ENCODE measurements around the gene RBX1.
"Not testable (repeated sequence)": the region's sequence is repeated elsewhere in the genome, so short reads cannot be mapped to it uniquely, and the experiment has no call there.

RBX1 gene

DNA sequence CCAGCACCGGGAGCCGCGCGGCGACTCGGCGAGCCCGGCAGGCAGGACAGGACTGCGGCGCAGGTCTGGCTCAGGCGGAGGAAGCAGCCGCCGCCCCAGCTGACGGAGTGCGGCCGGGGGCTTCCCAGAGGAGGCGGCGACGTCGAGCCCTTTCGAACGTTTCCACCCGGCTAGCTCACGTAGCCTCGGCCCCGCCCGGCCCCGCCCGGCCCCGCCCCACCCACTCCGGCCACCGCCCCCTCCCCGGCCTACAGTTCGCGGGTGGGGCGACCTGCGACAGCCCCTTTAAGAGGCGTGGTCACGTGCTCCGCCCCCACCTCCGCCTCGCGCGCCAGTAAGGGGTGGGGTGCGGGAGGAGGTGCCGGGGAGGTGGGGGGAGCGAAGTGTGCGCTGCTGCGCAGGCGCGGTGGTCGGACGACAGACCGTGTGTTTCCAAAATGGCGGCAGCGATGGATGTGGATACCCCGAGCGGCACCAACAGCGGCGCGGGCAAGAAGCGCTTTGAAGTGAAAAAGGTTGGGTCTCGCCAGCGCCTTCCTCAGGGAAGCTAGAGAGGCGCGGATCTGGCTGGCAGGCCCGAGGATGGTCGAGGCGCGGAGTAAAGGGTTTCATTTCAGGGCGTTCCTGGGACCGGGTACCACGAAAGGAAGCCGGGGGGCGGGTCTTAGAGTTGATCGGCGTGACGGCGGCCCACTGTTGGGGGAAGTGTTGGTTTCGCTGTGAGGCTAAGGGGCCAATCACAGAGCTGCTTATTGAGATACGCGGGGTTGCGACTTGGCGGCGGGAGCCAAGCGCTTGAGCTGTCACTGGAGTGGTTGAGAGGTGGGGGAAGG, at the start of gene RBX1:
RBX1 (plus strand) TSS at position 417 of the 833 bp plus-strand sequence; CDS start at position 438, 21 bp downstream.
- DNase-seq, result peak; percentile 83

DNA sequence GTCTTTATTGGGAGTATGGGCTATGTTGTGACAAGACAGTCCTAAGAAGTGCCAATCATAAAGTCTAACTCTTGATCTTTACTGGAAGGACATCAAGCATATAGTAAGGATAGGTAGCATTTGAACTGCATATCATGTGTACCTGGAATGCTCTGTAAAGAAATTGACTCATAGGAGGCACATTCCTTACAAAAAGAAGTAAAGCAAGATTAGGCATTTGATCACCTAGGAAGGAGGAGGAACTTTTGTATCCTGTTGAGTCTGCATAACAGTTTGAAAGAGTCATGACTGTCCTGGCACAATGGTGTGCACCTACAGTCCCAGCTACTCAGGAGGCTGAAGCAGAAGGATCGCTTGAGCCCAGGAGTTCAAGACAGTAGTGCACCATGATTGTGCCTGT, 47.1 kb upstream of the RBX1 start:
- no peak for DNase-seq

DNA sequence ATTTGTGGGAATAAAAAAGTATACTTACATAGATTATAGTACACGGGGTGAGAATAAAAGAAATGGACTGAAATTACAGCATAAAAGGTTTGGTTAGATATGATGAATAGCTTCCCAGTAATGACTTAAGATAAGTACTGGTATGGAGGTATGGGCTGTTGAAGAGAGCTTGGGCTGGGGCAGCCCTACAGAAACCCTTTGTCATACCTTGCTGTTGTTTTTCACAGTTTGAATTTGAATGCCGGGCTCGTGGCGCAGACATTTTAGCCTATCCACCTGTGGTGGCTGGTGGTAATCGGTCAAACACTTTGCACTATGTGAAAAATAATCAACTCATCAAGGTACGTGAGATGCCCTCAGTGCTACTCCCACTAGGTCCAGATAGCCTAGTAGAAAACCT, 42.3 kb upstream of the RBX1 start:
- DNase-seq, result no peak

DNA sequence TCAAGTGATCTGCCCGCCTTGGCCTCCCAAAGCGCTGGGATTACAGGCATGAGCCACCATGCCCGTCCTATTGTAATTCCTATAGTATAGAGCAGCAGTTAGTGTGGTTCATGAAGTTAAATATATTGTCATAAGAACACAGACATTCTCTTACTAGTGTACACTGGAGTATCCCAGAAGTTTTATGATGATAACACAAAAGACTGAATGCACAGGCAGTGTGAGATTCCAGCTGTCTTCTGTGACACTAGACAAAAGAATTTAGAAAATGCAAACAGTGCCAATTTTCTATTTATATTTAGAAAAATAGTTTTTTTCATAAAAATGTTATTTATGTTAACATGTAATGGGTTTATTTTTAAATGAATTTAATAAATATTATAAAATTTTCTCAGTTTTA, 39.4 kb upstream of the RBX1 start:
- no peak for DNase-seq

DNA sequence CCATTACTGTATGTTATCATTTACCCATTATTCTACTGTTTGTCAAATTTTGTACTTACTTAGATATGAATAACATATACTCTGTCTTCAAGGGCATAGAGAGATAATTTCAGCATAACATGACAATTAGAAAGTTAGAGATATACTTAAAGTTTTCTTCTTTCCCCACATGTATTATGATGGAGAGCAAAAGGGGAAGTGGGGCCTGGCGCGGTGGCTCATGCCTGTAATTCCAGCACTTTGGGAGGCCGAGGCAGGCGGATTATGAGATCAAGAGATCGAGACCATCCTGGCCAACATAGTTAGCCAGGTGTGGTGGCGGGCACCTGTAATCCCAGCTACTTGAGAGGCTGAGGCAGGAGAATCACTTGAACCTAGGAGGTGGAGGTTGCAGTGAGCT, 38.2 kb upstream of the RBX1 start:
- DNase-seq, result not testable (repeated sequence)

DNA sequence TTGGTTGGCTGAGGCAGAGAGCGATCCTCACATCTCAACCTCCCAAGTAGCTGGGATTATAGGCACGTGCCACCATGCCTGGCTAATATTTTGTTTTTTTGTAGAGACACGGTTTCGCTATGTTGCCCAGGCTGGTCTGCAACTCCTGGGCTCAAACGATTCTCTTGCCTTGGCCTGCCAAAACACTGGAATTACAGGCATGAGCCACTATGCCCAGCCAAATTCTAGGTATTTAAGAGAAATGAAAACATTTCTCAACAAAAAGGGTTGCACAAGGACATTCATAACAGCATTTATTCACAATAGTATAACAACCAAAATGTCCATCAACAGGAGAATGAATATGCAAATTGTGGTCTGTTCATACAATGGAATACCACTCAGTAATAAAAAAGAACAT, 31.7 kb upstream of the RBX1 start:
- no peak for DNase-seq

DNA sequence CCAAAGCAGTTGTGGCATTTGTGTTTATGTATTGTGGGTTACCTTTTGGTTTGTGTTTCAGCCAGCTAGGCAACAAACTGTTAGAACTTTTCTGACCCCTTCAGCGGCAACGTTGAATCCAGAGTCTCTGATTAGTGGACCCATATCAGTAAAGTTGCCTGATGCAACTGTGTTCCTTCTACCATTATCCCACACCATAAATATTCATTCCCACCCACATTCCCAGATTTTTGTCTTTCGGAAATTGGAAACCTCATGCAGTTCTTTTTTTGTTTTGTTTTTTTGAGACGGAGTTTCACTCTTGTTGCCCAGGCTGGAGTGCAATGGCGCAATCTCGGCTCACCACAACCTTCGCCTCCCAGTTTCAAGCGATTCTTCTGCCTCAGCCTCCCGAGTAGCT, 30.7 kb upstream of the RBX1 start:
- DNase-seq, result no peak

DNA sequence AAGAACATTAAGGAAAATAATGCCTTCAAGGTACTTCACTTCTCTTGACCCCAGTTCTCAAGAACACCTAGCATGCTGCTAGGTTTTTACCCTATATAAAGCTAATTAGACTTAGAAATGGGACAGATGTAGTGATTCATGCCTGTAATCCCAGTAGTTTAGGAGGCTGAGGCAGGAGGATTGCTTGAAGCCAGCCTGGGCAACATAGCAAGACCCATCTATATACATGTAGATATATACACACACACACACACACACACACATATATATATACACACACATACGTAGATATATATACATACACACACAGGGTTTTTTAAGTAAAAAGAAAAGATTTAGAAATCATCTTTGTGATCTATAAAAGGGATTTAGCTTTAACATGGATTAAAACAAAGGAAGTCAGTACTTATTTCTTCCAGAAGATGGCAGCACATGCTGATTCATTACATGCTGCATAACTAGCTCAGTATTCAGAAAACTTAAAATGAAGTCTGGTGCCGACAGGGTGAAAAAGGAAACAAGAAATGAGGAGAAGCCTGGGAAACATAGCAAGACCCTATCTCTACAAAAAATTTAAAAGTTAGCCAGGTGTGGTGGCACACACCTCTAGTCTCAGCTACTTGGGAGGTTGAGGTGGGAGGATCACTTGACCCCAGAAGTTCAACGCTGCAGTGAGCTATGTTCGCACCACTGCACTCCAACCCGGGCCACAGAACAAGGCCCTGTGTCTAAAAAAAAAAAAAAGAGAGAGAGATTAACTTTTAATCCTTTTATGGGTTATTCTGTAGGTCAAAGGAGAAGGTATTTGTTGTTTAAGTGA, 28.5 kb upstream of the RBX1 start:
- peak; percentile 32 for DNase-seq

DNA sequence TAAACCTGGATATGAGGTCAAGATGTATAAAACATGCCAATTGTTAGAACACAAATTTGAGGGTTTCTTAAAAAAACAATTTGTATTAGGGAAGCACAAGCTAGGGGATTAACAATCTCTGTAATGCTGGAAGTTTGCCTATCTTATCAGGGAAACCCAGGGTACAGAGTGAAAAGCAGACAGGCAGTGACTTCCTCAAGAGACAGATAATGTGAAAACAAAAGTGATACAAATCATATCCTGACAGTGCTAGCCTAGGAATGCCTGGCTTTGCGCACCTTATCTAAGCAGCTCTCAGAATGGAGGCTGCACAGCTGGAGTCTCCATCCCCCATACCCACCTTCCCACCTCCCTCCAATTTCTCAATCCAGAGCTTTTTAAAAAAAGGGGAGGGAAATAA, 22.5 kb upstream of the RBX1 start:
- DNase-seq, result no peak

DNA sequence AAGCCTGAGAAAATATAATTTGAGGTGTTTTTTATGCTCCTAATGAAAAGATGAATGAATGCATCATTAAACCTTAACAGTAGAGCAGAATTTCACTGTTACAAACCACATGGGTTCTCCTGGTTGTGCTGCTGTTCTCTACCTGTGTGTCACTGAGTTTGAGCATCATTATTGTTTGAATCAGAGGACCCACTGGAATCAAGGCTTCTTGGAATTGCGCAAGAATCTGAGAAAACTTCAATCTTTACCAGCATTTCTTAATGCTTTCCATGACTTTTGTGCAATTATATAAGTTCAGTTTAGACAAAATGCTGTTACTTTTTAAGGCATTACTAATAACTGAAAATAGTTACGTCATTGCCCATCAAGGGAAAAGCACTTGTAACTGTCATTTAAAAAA, 18.8 kb upstream of the RBX1 start:
- DNase-seq, result no peak

DNA sequence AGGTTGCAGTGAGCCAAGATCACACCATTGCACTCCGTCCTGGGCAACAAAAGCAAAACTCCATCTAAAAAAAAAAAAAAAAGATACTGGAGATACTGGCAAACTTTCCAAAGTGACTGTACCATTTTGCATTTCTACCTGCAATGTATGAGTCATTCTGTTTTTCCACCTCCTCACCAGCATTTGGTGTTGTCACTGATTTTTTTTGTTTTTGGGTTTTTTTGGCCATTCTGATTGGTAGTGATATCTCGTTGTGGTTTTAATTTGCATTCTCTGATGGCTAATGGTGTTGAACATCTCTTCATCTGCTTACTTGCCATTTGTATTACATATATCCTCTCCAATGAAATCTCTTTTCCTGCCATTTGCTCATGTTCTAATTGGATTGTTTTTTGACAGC, 12.0 kb upstream of the RBX1 start:
- DNase-seq, result no peak

DNA sequence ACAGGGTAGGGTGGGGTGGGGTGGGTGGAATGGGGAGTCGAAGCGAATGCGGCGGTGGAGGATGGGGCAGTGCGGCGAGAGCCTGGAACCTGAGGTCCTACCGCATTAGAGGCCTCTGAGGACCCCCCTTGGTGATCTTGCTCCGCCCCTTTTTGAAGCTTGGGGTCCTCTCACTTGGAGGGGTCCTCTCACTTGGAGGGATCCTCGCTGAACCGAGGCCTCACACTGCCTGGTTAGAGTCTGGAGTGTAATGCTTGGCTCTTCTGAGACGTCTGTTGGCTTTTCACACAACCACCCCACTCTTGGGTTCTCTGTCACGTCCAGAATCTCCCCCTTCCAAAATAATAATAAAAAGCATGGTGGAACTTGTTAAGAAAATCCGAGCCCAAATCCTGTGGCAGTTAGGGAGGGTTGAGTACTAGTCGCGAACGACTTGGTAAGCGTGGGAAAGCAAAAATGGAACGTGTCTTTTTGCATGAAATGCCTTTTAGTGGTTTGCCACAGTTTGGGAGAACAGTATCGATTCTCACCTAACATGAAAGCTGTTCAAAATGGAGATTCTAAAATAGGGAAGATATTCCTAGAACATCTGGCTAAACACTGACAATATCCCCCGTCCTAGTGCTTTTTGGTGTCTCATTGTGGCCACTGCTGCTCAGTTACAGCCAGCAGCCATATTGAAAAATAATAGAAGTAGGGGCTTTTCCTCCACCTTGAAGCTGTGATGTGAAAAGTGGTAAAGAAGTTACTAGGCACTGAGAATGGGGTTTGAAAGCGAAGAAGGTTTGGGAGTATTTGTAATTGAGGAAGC, 822 bp downstream of the RBX1 start:
- peak; percentile 3 for DNase-seq

DNA sequence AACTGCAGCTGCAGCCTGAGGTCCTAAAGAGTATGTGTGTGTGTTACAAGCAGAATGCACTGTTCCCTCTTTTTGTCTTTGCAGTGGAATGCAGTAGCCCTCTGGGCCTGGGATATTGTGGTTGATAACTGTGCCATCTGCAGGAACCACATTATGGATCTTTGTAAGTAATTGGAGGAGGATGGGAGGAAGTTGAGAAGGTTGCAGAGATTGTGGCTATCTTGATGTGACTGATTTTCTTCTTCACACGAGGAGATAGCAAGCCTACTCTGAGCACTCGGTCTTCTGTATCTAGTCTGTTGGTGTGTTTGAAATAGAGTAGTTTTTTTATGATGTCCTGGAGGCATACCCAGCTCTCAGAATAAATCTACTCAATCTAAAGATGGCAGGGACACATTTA, 2.3 kb downstream of the RBX1 start:
- no peak for DNase-seq

DNA sequence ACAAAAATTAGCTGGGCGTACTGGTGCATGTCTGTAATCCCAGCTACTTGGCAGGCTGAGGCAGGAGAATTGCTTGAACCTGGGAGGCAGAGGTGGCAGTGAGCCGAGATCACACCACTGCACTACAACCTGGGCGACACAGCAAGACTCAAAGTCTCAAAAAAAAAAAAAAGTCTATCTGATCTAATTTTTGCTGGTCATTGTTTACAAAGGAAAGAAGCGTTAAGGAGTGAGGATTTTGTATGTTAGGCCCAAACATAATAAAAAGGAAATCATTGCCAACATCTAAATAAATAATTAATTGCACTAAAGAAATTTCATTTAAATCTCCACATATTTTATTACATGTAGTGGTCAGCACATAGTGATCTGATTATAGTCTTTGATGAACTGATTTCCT, 2.9 kb downstream of the RBX1 start:
- no peak for DNase-seq

DNA sequence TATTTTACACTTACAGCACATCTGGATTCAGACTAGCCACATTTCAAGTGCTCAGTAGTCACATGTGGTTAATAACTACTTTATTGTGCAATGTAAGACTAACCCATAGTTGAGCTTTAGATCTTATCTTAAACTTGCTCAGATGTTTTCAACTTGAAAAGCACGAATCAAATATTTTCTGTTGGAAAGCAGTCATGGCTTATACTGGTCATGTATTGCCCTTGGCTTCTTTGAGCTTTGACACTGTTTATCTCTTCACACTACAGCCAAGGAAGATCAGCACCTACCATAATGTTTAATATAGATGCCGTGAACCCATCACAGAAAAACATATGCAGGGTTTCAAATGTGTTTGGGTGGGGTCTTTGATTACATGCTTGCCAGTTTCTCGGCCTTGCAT, 4.4 kb downstream of the RBX1 start:
- DNase-seq, result no peak

DNA sequence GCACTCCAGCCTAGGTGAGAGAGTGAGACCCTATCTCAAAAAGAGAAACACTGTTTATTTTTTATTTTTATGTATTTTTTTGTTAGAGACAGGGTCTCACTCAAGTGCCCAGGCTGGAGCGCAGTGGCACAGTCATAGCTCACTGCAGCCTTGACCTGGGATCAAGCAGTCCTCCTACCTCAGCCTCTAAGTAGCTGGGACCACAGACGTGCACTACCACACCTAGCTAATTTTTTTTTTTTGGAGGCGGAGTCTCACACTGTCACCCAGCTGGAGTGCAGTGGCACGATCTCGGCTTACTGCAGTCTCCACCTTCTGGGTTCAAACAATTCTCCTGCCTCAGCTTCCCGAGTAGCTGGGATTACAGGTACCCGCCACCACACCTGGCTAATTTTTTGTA, 6.4 kb downstream of the RBX1 start:
- no peak for DNase-seq

DNA sequence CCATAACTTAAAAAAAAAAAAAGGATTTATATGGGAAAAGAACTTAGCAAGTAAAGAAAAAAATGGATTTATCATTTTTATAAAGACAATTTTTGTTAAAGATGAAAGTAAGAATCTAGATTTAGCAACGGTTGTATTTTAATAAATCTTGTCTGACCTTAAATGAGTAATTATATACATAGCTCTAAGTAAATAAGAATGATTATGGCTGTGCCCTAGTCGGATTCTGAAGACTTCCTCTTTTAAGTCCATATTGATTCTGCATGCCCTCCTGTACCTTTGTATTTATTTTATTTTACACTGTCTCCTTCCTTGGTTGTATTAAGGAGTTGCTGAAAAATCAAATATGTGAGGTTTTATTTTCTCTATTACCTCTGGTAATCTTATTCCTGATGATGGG, 7.1 kb downstream of the RBX1 start:
- DNase-seq, result no peak

DNA sequence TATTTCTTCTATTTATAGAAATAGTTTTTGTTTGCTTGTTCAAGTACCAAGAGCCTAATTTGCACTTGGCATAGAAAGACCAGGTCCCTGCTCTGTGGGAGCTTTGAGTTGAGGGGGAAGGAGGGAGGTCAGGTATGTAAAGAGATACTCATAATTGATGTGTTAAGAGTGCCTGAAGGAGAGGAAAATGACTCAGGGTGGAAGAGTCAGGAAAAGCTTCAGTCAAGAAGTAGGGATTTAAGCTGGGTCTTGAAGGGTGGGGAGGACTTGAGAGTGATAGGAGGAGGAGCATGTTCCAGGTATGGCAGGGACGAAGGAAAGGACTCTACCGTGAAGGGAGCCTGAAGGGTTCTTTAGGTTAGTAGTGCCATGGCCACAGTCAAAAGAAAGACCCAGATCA, 9.0 kb downstream of the RBX1 start:
- peak; percentile 74 for DNase-seq

DNA sequence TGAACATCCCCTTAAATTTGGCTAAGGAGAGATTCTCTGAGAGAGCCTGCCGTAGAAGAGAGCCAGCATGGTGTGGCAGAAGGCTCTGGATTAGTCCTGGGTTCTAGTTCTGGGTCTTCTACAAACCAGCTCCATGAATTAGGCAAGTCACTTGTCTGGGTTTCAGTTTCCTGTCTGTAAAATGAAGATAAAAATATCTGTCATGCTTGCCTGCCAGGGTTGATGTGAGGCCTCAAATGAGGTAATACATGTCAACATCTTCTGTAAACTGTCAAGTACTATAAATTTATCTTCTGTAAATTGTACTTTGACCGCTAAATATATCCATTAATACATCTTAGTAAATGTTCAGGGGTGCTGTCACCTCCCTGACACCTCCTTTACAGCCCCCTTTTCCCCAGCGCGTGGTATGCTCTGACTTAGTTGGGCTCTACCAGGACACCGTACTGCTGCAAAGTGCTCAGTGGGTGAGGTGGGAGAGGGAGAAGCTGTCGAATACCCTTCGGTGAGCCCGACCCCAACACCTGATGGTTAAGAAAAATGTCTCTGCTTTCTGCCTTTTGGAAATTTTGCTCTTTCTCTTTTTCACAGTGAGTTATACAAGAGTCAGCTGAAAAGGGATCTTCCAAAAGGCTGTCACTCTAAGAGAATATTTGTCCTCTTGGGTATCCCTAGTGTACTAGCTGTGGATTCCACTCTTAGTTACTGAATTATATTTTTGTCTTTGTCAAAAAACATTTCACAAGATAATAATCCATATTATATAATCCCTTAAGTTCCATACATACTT, 15.0 kb downstream of the RBX1 start:
- no peak for DNase-seq

DNA sequence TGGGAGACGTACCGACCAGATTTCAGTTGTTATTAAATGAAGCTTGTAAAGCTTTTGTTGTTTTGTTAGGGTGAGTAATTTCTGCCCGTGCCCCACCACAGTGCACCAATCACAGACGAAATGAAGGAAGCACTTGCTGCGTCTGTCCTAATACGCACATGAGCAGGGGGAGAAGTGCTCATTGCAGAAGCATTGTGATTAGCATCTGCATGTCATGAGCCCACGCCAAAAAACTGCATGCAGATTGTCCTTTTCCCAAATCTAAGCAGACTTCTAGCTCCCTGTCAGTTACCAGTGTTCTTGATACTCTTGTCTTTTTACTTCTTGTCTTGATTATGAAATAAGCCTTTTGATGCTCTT, 15.5 kb downstream of the RBX1 start:
- DNase-seq, result no peak

DNA sequence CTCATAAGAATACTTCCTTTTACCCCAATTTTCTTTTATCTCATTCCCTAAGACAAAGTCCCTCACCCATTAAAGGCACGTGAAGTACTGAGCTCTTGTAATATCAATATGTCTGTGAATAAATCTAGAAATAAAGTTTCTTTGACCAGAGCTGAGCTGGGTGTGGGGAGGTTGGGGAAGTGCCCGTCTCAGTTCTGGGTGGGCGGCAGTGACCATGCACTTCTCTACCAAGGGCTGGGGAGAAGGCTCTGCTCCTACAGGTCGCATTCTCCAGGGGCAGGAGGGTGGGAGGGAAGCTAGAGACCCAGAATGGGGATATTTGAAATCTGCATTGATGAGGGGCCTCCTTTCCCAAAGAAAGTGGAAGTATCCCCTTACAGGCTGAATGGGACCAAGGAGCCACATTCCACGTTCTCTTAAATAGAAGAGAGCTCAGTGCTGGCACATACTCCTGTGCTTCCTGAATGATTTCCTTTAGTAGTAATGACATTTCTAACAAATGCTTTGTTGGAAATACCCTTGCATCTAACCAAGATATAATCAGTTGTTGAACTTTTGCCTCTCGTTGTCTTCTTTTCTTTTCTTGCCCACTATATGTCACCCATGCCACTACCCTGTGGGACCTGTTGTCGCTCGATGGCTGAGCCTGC, 16.1 kb downstream of the RBX1 start:
- DNase-seq, result no peak

DNA sequence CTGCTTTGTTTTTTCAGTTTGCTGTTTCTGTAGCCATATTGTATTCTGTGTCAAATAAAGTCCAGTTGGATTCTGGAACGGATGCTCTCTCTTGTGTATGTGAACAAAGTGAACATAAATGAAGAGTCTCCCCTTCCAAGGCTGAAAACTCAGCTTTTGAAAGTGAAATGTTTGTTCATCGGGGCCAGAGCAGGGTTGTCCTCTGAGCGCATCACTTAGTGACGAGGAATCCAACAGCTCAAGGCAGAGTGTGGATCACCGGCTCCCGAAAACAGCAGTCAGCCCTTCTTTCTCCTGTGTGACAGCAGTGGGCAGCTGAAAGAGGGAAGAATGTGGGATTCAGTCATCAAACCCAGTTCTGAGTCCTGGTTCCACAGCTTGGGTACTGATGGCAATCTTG, 21.4 kb downstream of the RBX1 start:
- DNase-seq, result no peak
